Loucy (cell line): Measurements from ENCODE around the gene POLE4.

Experiments used
- CTCF ChIP-seq: fragments of 200-600 bp; sonication (generic); conservative IDR thresholded peaks from 2 replicates; pipeline ENCODE4 v1.5.1; 2014; ENCODE audit warnings: mild to moderate bottlenecking, antibody characterized with exemption, low read length
- EZH2phosphoT487 ChIP-seq: fragments of 200-600 bp; IDR thresholded peaks from 2 replicates; pipeline ENCODE4 v1.6.1; 2018; ENCODE audit warnings: antibody characterized with exemption, mild to moderate bottlenecking, moderate library complexity, borderline replicate concordance

GRCh38 chr2:74954500-74954874, 4.0 kb upstream of the POLE4 start:
- no peak for TF ChIP-seq CTCF
- TF ChIP-seq EZH2phosphoT487: no peak
